ENCODE measurements around the gene MCU. TPM values are rescaled to one million over a fixed set of nuclear protein-coding genes. Genes with fewer than 3 reads are reported as not detected.

The MCU gene
- total and polyA plus RNA-seq, 2 of the 8 experiments (the other 6 are each of a cell fraction or from before 2014, with no cell fraction given) = 51.6 to 62.2 TPM

DNA sequence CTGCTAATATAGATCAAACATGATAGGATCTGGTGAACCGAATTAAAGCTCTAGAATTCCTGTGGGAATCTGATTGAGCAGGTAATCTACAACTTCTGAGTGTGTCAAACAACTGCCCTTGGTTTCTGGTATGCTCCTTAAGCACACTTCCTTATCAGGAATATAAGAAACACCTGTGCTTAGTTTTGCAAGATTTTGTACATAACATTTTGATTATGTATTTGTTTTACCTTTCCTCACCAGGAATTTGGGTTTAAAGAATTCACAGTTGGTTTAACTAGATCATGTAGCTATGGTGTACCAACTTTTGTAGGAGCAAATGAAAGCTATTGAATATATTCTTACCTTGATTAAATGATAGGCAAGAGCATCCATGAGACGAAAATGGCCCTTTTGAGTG lies 40.6 kb downstream of the MCU start:
- WGBS, 2 experiments (ENCODE audit: extremely low coverage in 1 of 2, insufficient coverage in 1 of 2, insufficient read length in 1 of 2, insufficient replicate concordance in 2 of 2, low coverage in 1 of 2, low lambda C conversion rate in 2 of 2, missing lambda C conversion rate in 1 of 2) = 81% methylated on average over 2 of the region's 2 CpGs; no CpG with 5 or more reads in 1 of the 2 experiments
- POLR2A ChIA-PET (ENCODE audit: partially characterized antibody) = no interaction called here

More for the DNA sequence above, 40.6 kb downstream of the MCU start:
- H3K23ac ChIP-seq (ENCODE audit: insufficient read length) = no peak overlapping the region
- no peak overlapping the region for H4K8ac ChIP-seq (ENCODE audit: extremely low read depth, insufficient read depth, low read length)
- CTCF ChIA-PET (ENCODE audit: partially characterized antibody) = interaction anchor here (0.7 kb wide), 1 partner anchor 35 kb away, joined by 3 read pairs; no protein-coding TSS in a partner anchor
- H3K27ac ChIP-seq (ENCODE audit: low read depth, low read length) = no peak overlapping the region
- no peak overlapping the region for H3K4me3 ChIP-seq (ENCODE audit: extremely low read depth in 1 of 4, insufficient read depth in 2 of 4, low read depth in 3 of 4, low read length in 4 of 4)
- H4K91ac ChIP-seq (replicated peaks; ENCODE audit: insufficient read length, low read length) = no peak overlapping the region
- H2AFZ ChIP-seq (ENCODE audit: low read length) = no peak overlapping the region
- no peak overlapping the region for H3K4me2 ChIP-seq (ENCODE audit: insufficient read depth in 1 of 2, low read depth in 2 of 2, low read length in 2 of 2)
- no peak for DNase-seq (ENCODE audit: low read depth in 1 of 2, low spot score in 2 of 2)
- H4K5ac ChIP-seq (ENCODE audit: insufficient read length, low read depth, low read length) = no peak overlapping the region
- H3K4me1 ChIP-seq (replicated peaks in 1 of 4; ENCODE audit: control insufficient read depth in 3 of 4, insufficient read depth in 4 of 4, low read length in 3 of 4) = no peaks in the 10 kb centered on the region
- no peaks in the 10 kb centered on the region for H4K20me1 ChIP-seq (replicated peaks in 1 of 2; ENCODE audit: control insufficient read depth in 1 of 2, insufficient read depth in 2 of 2, low read length in 2 of 2)
- H3K36me3 ChIP-seq (ENCODE audit: control insufficient read depth in 2 of 4, insufficient read depth in 4 of 4, low read length in 3 of 4) = no peaks in the 10 kb centered on the region
- H3K23me2 ChIP-seq (ENCODE audit: low read depth, low read length) = no peaks in the 10 kb centered on the region
- no peak overlapping the region for H2BK12ac ChIP-seq (ENCODE audit: low read depth, low read length)
- no peaks in the 10 kb centered on the region for H3K79me1 ChIP-seq (ENCODE audit: low read depth, low read length)
- H2BK15ac ChIP-seq (ENCODE audit: low read length) = no peak overlapping the region
- no peak overlapping the region for H3K18ac ChIP-seq (ENCODE audit: extremely low read depth, low read length)
- no peak overlapping the region for H3K14ac ChIP-seq (ENCODE audit: insufficient read length)
- H3K9ac ChIP-seq (replicated peaks in 1 of 4; ENCODE audit: extremely low read depth in 1 of 4, low read depth in 3 of 4, low read length in 3 of 4) = no peak overlapping the region
- H2AK5ac ChIP-seq (ENCODE audit: low read depth, low read length) = no peak overlapping the region
- no peak overlapping the region for H3K4ac ChIP-seq (replicated peaks; ENCODE audit: insufficient read length, low read depth, low read length)
- H3K79me2 ChIP-seq (ENCODE audit: control insufficient read depth in 1 of 2, insufficient read depth in 2 of 2, low read length in 2 of 2) = peaks cover 0 to 82% of the 10 kb centered on the region in 2 experiments; a peak in 3 of 4 replicates
- H3K27me3 ChIP-seq (replicated peaks in 1 of 4; ENCODE audit: control insufficient read depth in 3 of 4, extremely low read depth in 1 of 4, insufficient read depth in 3 of 4, low read length in 3 of 4) = no peaks in the 10 kb centered on the region
- no peak for TF ChIP-seq PHF8 (conservative IDR thresholded peaks at IDR 0.05; ENCODE audit: low read depth, low read length)
- TF ChIP-seq JUND (IDR thresholded peaks at IDR 0.05; ENCODE audit: low read length) = no peak
- no peak for TF ChIP-seq POU5F1 (IDR thresholded peaks at IDR 0.05; ENCODE audit: low read depth, low read length)
- TF ChIP-seq POLR2AphosphoS5 (IDR thresholded peaks at IDR 0.05; ENCODE audit: low read depth, low read length) = no peak
- TF ChIP-seq RNF2 (IDR thresholded peaks at IDR 0.05; ENCODE audit: borderline replicate concordance, low read depth, low read length, missing control alignments, poor library complexity, severe bottlenecking) = no peak
- TF ChIP-seq CBX8 (IDR thresholded peaks at IDR 0.05; ENCODE audit: borderline replicate concordance, low read depth, low read length) = no peak
- no peak for TF ChIP-seq CHD2 (IDR thresholded peaks at IDR 0.05; ENCODE audit: low read length)
- TF ChIP-seq NANOG (IDR thresholded peaks at IDR 0.05; ENCODE audit: insufficient read depth, low read depth, low read length, poor library complexity, severe bottlenecking) = no peak
- TF ChIP-seq, protein P1, sequence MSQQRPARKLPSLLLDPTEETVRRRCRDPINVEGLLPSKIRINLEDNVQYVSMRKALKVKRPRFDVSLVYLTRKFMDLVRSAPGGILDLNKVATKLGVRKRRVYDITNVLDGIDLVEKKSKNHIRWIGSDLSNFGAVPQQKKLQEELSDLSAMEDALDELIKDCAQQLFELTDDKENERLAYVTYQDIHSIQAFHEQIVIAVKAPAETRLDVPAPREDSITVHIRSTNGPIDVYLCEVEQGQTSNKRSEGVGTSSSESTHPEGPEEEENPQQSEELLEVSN (IDR thresholded peaks at IDR 0.05) = no peak
- FAIRE-seq = no peak
- H2BK20ac ChIP-seq (ENCODE audit: low read length) = no peak overlapping the region
- H3K56ac ChIP-seq (replicated peaks; ENCODE audit: insufficient read length, low read depth, low read length) = no peak overlapping the region
- H2BK5ac ChIP-seq (ENCODE audit: low read depth, low read length) = no peak overlapping the region
- H3K9me3 ChIP-seq (ENCODE audit: insufficient read depth in 2 of 2, low read depth in 1 of 2, low read length in 1 of 2) = no peaks in the 10 kb centered on the region
- H2BK120ac ChIP-seq (replicated peaks; ENCODE audit: low read depth, low read length) = no peak overlapping the region
